Naive thymus-derived CD4-positive, alpha-beta T cell (primary cell): ENCODE measurements around the gene CASP6. TPM values are rescaled to one million over a fixed set of nuclear protein-coding genes. Genes with fewer than 3 reads are reported as not detected.
A peak's percentile ranks its signal among the peaks of the same experiment; 100 is the strongest.

Source experiments
- ATAC-seq: fragments of 150-1000 bp; cut with Tn5 transposase; 2 replicates; pipeline ENCODE4 v1.10.0; 2021; ENCODE audit warnings: mild to moderate bottlenecking, moderate library complexity
- CTCF ChIA-PET: fragments of 350-600 bp; sonication (Branson Sonifier 250); formaldehyde crosslinking; loops from one replicate; lab custom pipeline; 2021; ENCODE audit warnings: antibody characterized with exemption; lab: Charles Lee
- POLR2A ChIA-PET: fragments of 350-600 bp; sonication (Branson Sonifier 250); formaldehyde crosslinking; loops from one replicate; lab custom pipeline; 2021; ENCODE audit warnings: antibody characterized with exemption, inconsistent platforms; lab: Charles Lee
- DNase-seq, 9 donors: peaks; one replicate each; pipeline versions ENCODE4 v3.0.0 to v3.0.0-alpha.2; 2020 to 2022; ENCODE audit warnings: mixed read lengths in 1 of 9
- H3K27ac ChIP-seq: one replicate; pipeline ENCODE4 v1.7.0; 2013; ENCODE audit warnings: mild to moderate bottlenecking, low read depth, low read length, moderate library complexity
- H3K27me3 ChIP-seq, 2 donors: one replicate each; pipeline ENCODE4 v1.7.0; 2013; ENCODE audit warnings: low read length in 2 of 2, mild to moderate bottlenecking in 2 of 2, moderate library complexity in 2 of 2; ENCODE audit not compliant: control insufficient read depth in 2 of 2, insufficient read depth in 2 of 2
- H3K36me3 ChIP-seq, 3 experiments: 1 replicate in 2 of 3; 2 replicates in 1 of 3; pipeline ENCODE4 v1.7.0; 2013; ENCODE audit warnings: low read length in 3 of 3, mild to moderate bottlenecking in 3 of 3, moderate library complexity in 1 of 3; ENCODE audit not compliant: insufficient read depth in 3 of 3, control insufficient read depth in 2 of 3
- H3K4me1 ChIP-seq, 2 donors: one replicate each; pipeline ENCODE4 v1.7.0; 2013; ENCODE audit warnings: low read length in 2 of 2, mild to moderate bottlenecking in 2 of 2, moderate library complexity in 1 of 2; ENCODE audit not compliant: control insufficient read depth in 2 of 2, insufficient read depth in 2 of 2
- H3K4me3 ChIP-seq: 2 replicates; pipeline ENCODE4 v1.7.0; 2013; ENCODE audit warnings: mild to moderate bottlenecking, low read length
- H3K9me3 ChIP-seq, 3 experiments: 1 replicate in 2 of 3; 2 replicates in 1 of 3; pipeline ENCODE4 v1.7.0; 2013; ENCODE audit warnings: low read length in 3 of 3; ENCODE audit not compliant: control insufficient read depth in 2 of 3
- H3K27ac Mint-ChIP-seq, 9 donors: one replicate each; pipeline ENCODE4 v1.8.0; 2020 to 2022; ENCODE audit warnings: mixed read lengths in 9 of 9, mild to moderate bottlenecking in 8 of 9, moderate library complexity in 5 of 9, inconsistent platforms in 2 of 9
- H3K27me3 Mint-ChIP-seq, 5 donors: one replicate each; pipeline ENCODE4 v1.8.0; 2021 to 2022; ENCODE audit warnings: mixed read lengths in 5 of 5, mild to moderate bottlenecking in 1 of 5
- H3K36me3 Mint-ChIP-seq, 5 donors: one replicate each; pipeline ENCODE4 v1.8.0; 2020 to 2022; ENCODE audit warnings: mixed read lengths in 5 of 5, mild to moderate bottlenecking in 3 of 5, inconsistent platforms in 1 of 5
- H3K4me1 Mint-ChIP-seq, 7 donors: one replicate each; pipeline ENCODE4 v1.8.0; 2020 to 2022; ENCODE audit warnings: mixed read lengths in 7 of 7, mild to moderate bottlenecking in 3 of 7, inconsistent platforms in 1 of 7
- H3K4me3 Mint-ChIP-seq, 10 donors: one replicate each; pipeline ENCODE4 v1.8.0; 2020 to 2022; ENCODE audit warnings: mild to moderate bottlenecking in 10 of 10, mixed read lengths in 10 of 10, moderate library complexity in 6 of 10, inconsistent platforms in 2 of 10
- H3K9me3 Mint-ChIP-seq, 11 donors: one replicate each; pipeline ENCODE4 v1.8.0; 2020 to 2022; ENCODE audit warnings: mixed read lengths in 11 of 11, mild to moderate bottlenecking in 4 of 11, inconsistent platforms in 1 of 11, moderate library complexity in 1 of 11
- intact Hi-C, 2 donors: fragments of 100-400 bp; cut with micrococcal nuclease; formaldehyde crosslinking; loops; one replicate each; pipeline ENCODE4 v1.15.1; 2023
- polyA plus RNA-seq, 2 donors: library from polyadenylated mRNA; unstranded; fragments of 300-500 nt; fragmentation: Illumina TruSeq; gene quantifications; one replicate each; pipeline ENCODE4 v1.2.3, GENCODE V29; 2021
- total RNA-seq, 6 experiments: library from RNA in 5 of 6; stranded (reverse) in 5 of 6; gene quantifications; 1 replicate in 5 of 6; 2 replicates in 1 of 6; pipeline ENCODE4 v1.2.3 and lab custom pipeline; 2021 to 2026

The CASP6 gene
- total and polyA plus RNA-seq, 7 experiments from 2014 or later = 9.3 to 85.8 (median 25.5) TPM

DNA sequence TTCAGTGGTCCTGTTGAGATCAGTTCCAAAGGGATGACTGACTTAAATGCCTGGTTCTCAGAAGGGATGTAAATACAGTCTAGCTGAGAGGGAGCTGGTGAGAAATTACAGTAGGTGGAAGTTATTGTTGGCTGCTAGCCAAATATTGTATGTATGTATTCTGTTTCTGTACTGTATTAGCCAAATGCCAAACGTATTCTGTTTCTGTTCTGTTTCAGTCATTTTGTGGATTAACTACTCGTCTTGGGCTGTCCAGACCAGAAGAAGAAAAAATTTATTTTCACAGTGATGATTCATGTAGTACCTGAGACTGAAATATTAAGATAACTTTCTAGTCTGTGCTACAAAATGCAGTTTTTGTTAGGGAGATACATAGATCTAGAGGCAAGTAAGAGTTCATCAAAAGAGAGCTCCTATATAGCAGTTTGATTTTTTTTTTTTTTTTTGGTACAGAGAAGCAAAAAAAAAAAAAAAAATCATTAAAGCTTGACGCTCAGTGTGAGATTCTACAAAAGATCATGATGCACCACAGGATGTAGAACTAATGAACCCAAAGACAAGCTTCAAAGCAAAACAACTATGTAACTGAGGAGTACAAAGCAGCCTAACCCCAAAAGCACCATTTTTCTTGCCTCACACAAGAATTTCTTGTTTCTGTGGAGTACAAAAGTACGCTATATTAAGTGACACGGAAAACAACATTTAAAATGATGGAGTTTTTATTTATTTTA lies 54.8 kb downstream of the CASP6 start:
- Mint-ChIP-seq H3K4me1 (peaks cover 21 to 43% (median 34%) of the 10 kb centered on the region in 7 donors), H3K36me3 (peaks cover 0 to 26% (median 15%) of the 10 kb centered on the region in 5 donors), H3K9me3 (peaks cover 0 to 19% (median 9%) of the 10 kb centered on the region in 11 donors), H3K27me3 (no peaks in the 10 kb centered on the region), H3K27ac (peak overlapping the region in 5 of 9 donors; percentile 92 to 100 (median 97)), H3K4me3 (peak overlapping the region in 8 of 10 donors; percentile 59 to 88 (median 82))
- CTCF ChIA-PET = interaction anchor here (0.6 to 1.8 kb wide), 9 partner anchors 10 to 186 kb away, joined by 3 to 9 read pairs (median 4); no protein-coding TSS in a partner anchor
- Histone ChIP-seq H3K9me3 (peaks cover 0 to 11% (median 0%) of the 10 kb centered on the region in 3 experiments), H3K36me3 (peaks cover 0 to 10% (median 4%) of the 10 kb centered on the region in 3 experiments), H3K27me3 (no peaks in the 10 kb centered on the region), H3K4me3 (peak overlapping the region; percentile 41), H3K27ac (peak overlapping the region; percentile 81), H3K4me1 (peaks cover 68 to 70% of the 10 kb centered on the region in 2 donors)
- DNase-seq = peak in 7 of 9 donors; percentile 69 to 91 (median 84)
- POLR2A ChIA-PET = interaction anchor here (0.6 to 3.5 kb wide), 20 partner anchors 9 to 215 kb away, joined by 3 to 66 read pairs (median 6); partner anchors contain the start of genes MCUB and SEC24B
- intact Hi-C loops = loop anchor here (1.0 to 10.0 kb wide), 11 partner anchors 10 to 1612 kb away; partner anchors contain the start of genes GAR1 (in 2 of the 2), SEC24B (in 2 of the 2), CASP6 (in 1 of the 2) and ELOVL6 (in 1 of the 2)
- ATAC-seq = peak; percentile 96

DNA sequence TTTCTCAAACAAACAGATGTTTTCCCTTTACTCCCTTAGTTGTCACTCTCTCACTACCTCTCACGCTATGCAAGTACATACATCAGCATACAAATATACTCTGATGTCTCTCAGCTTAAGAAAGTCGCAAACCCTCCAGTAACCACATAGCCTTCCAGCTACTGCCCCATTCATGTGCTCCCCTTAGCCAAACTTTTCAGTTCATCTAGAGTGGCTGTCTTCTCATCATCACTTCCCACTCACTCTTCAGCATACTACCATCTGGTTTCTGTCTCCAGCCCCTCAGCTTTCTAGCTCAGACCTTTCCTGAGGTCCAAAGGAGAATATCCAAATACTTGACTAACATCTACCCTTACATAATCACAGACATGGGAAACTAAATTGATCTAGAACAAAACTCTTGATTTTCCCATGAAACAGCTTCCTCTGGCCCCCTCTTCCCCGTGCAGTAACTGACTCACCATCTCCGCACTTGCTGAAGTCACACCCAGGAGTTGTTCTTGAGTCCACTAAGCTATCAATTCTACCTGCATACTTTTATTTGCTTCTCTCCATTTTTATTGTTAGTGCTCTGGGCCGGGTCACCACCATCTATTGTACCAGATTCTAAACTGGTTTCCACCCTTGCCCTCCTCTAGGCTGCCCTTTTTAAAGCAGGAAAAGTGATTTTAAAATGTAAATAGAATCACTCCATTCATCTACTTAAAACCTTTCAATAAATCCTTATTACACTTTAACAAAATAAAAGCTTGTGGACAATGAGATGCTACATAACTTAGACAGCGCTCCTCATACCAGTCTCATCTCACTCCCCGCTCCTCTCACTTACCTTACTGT lies 57.2 kb downstream of the CASP6 start:
- Histone ChIP-seq H3K4me1 (peaks cover 62 to 64% of the 10 kb centered on the region in 2 donors), H3K4me3 (peak overlapping the region; percentile 8), H3K27me3 (no peaks in the 10 kb centered on the region), H3K27ac (peak overlapping the region; percentile 81), H3K9me3 (no peaks in the 10 kb centered on the region), H3K36me3 (no peaks in the 10 kb centered on the region)
- ChIA-PET POLR2A (interaction anchor here (0.6 to 3.5 kb wide), 12 partner anchors 13 to 98 kb away, joined by 3 to 66 read pairs (median 4); partner anchors contain the start of gene MCUB), CTCF (interaction anchor here (0.8 to 1.5 kb wide), 5 partner anchors 12 to 71 kb away, joined by 3 to 4 read pairs (median 3); no protein-coding TSS in a partner anchor)
- Mint-ChIP-seq H3K4me3 (no peak overlapping the region), H3K27me3 (no peaks in the 10 kb centered on the region), H3K4me1 (peaks cover 22 to 43% (median 37%) of the 10 kb centered on the region in 7 donors), H3K9me3 (peaks cover 0 to 3% (median 0%) of the 10 kb centered on the region in 11 donors), H3K36me3 (peaks cover 0 to 8% (median 0%) of the 10 kb centered on the region in 5 donors), H3K27ac (no peak overlapping the region)
- ATAC-seq = no peak
- intact Hi-C loops = loop anchor here in 1 of 2 donors (5.0 to 10.0 kb wide), 2 partner anchors 34 to 549 kb away; partner anchors contain the start of gene ELOVL6
- no peak for DNase-seq

DNA sequence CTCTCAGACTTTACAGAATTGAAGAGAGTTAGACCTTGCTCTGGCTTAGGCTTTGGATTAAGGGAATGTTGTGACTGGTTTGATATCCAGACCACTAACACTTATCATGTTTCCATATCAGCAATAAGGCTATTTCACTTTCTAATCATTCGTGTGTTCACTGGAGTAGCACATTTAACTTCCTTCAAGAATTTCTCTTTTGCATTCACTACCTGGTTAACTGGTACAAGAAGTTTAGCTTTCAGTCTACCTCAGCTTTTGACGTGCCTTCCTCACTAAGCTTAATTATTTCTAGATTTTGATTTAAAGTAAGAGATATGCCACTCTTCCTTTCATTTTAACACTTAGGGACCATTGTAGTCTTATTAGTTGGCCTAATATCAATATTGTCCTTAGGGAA lies 62.6 kb downstream of the CASP6 start:
- peaks cover 25 to 44% (median 35%) of the 10 kb centered on the region in 5 donors for H3K36me3 Mint-ChIP-seq
- peaks cover 24 to 66% (median 57%) of the 10 kb centered on the region in 7 donors for H3K4me1 Mint-ChIP-seq

More for the DNA sequence above, 62.6 kb downstream of the CASP6 start:
- Mint-ChIP-seq H3K27me3 (no peaks in the 10 kb centered on the region), H3K9me3 (peaks cover 0 to 39% (median 14%) of the 10 kb centered on the region in 11 donors), H3K27ac (peak overlapping the region in 8 of 9 donors; percentile 52 to 89 (median 80)), H3K4me3 (peak overlapping the region in 5 of 10 donors; percentile 40 to 71 (median 62))
- Histone ChIP-seq H3K27me3 (no peaks in the 10 kb centered on the region), H3K27ac (no peak overlapping the region), H3K36me3 (no peaks in the 10 kb centered on the region), H3K4me3 (no peak overlapping the region), H3K4me1 (peaks cover 12 to 16% of the 10 kb centered on the region in 2 donors), H3K9me3 (no peaks in the 10 kb centered on the region)
- no peak for DNase-seq
- POLR2A ChIA-PET = interaction anchor here (2.5 to 3.3 kb wide), 2 partner anchors 78 to 80 kb away, joined by 8 to 15 read pairs; partner anchors contain the start of gene MCUB
- intact Hi-C loops = loop anchor here in 1 of 2 donors (10.0 kb wide), 1 partner anchor 554 kb away; the partner anchor contains the start of gene ELOVL6
- ATAC-seq = no peak
- CTCF ChIA-PET = no interaction called here

Other genes starting within 250 kb of the CASP6 start
- 100 to 1,000 TPM in 4 of 5 experiments, 10 to 100 TPM in 1; 83.4 to 177 (median 114) TPM for gene MCUB, start 143.2 kb downstream of the CASP6 start, total RNA-seq
- gene MCUB, start 143.2 kb downstream of the CASP6 start, polyA plus RNA-seq = 100 to 1,000 TPM; 191 to 207 TPM
- gene PLA2G12A, start 26.6 kb upstream of the CASP6 start, total RNA-seq = 10 to 100 TPM; 11.5 to 15.4 (median 14.5) TPM
- 10 to 100 TPM; 47.8 to 48.4 TPM for gene PLA2G12A, start 26.6 kb upstream of the CASP6 start, polyA plus RNA-seq
- not detected for gene CFI, start 98.6 kb upstream of the CASP6 start, total RNA-seq
- not detected for gene CFI, start 98.6 kb upstream of the CASP6 start, polyA plus RNA-seq
- gene GAR1, start 112.3 kb upstream of the CASP6 start, total RNA-seq = 10 to 100 TPM in 4 of 5 experiments, 1 to 10 TPM in 1; 9.5 to 24.8 (median 10.3) TPM
- 10 to 100 TPM; 16.4 to 18.6 TPM for gene GAR1, start 112.3 kb upstream of the CASP6 start, polyA plus RNA-seq
- under 1 TPM in 1 of 5 experiments, not detected in 4; 0.49 TPM for gene RRH, start 124.5 kb upstream of the CASP6 start, total RNA-seq
- not detected for gene RRH, start 124.5 kb upstream of the CASP6 start, polyA plus RNA-seq
- under 1 TPM; 0.17 to 0.41 (median 0.34) TPM for gene LRIT3, start 144.7 kb upstream of the CASP6 start, total RNA-seq
- gene LRIT3, start 144.7 kb upstream of the CASP6 start, polyA plus RNA-seq = under 1 TPM in 1 of 2 donors, not detected in 1; 0.15 TPM
- under 1 TPM in 1 of 5 experiments, not detected in 4; 0.86 TPM for gene EGF, start 209.4 kb upstream of the CASP6 start, total RNA-seq
- not detected for gene EGF, start 209.4 kb upstream of the CASP6 start, polyA plus RNA-seq